ENCODE data around the gene ABT1. TPM values are rescaled to one million over a fixed set of nuclear protein-coding genes. Genes with fewer than 3 reads are reported as not detected.

The ABT1 gene
- total RNA-seq, 4 donors from 2014 or later = 13.3 to 18.2 (median 16.1) TPM

DNA sequence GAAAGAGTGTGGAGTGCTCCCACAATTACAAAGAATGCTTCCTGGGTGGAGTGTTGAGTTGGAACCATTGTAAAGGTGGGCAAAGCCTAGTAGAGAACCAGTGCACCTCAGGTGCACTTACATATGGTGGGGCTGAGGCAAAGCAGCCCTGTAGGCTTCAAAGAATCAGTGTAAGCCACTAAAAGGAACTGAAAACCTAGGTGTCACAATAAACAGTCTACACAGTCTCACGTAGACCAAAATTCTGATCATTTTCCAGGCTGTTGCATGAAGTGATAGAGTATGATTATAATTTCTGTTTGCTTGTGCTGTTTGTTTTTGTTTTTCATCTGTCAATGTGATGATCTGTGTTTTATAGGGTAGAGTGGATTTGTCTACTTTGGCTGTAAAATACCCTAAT lies 2.8 kb downstream of the ABT1 start:
- H3K9me3 ChIP-seq = no peaks in the 10 kb centered on the region
- H3K4me3 ChIP-seq = no peak overlapping the region
- 52% methylated on average over 1 of the region's 1 CpG for WGBS
- intact Hi-C loops (cut with DNase I) = loop anchor here (5.0 kb wide), 1 partner anchor 422 kb away; no protein-coding TSS in a partner anchor
- DNase-seq (ENCODE audit: extremely low spot score) = no peak
- peaks cover 0 to 4% (median under 1%) of the 10 kb centered on the region in 4 donors for H3K27me3 ChIP-seq
- no peak overlapping the region for H3K27ac ChIP-seq (replicated peaks in 1 of 4)
- peaks cover 13 to 30% (median 25%) of the 10 kb centered on the region in 4 donors for H3K4me1 ChIP-seq
- TF ChIP-seq EP300 (IDR thresholded peaks at IDR 0.05) (no peak), POLR2AphosphoS5 (IDR thresholded peaks at IDR 0.05) (no peak), POLR2A (IDR thresholded peaks at IDR 0.05; ENCODE audit: low read depth) (no peak)
- TF ChIP-seq, protein P1, sequence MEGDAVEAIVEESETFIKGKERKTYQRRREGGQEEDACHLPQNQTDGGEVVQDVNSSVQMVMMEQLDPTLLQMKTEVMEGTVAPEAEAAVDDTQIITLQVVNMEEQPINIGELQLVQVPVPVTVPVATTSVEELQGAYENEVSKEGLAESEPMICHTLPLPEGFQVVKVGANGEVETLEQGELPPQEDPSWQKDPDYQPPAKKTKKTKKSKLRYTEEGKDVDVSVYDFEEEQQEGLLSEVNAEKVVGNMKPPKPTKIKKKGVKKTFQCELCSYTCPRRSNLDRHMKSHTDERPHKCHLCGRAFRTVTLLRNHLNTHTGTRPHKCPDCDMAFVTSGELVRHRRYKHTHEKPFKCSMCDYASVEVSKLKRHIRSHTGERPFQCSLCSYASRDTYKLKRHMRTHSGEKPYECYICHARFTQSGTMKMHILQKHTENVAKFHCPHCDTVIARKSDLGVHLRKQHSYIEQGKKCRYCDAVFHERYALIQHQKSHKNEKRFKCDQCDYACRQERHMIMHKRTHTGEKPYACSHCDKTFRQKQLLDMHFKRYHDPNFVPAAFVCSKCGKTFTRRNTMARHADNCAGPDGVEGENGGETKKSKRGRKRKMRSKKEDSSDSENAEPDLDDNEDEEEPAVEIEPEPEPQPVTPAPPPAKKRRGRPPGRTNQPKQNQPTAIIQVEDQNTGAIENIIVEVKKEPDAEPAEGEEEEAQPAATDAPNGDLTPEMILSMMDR (IDR thresholded peaks at IDR 0.05) = no peak
- H3K36me3 ChIP-seq = peaks cover 8 to 29% (median 24%) of the 10 kb centered on the region in 4 donors

DNA sequence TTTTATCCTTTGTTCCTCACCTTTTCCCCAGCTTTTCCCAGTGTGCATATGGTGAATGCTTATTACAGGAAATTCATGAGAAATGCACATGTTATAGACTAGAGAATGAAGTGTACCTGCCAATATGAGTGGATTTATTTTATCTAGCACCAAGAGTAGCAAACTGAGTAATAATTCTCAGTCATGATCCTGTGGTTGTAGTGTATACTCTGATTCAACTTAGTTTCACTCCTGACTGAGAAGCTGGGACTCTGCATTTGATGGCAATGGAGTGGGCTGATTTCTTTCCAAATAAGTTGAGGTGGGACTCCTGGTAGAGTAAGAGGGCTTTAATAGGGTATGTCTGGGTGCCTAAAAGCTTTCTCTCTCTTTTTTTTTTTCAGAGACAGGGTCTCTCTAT lies 4.0 kb downstream of the ABT1 start:
- intact Hi-C loops (cut with DNase I) = no loop called here
- DNase-seq (ENCODE audit: extremely low spot score) = no peak
- no peaks in the 10 kb centered on the region for H3K9me3 ChIP-seq
- H3K27ac ChIP-seq (replicated peaks in 1 of 4) = no peak overlapping the region
- H3K4me1 ChIP-seq = peaks cover 7 to 20% (median 14%) of the 10 kb centered on the region in 4 donors
- peaks cover 8 to 29% (median 24%) of the 10 kb centered on the region in 4 donors for H3K36me3 ChIP-seq
- no peak for TF ChIP-seq EP300 (IDR thresholded peaks at IDR 0.05)
- no peaks in the 10 kb centered on the region for H3K27me3 ChIP-seq
- H3K4me3 ChIP-seq = no peak overlapping the region

- WGBS = 85% methylated on average over 3 of the region's 3 CpGs
- DNase-seq (ENCODE audit: extremely low spot score) = no peak
- Histone ChIP-seq H3K27ac (replicated peaks in 1 of 4) (no peak overlapping the region), H3K27me3 (no peaks in the 10 kb centered on the region), H3K4me3 (no peak overlapping the region), H3K36me3 (peaks cover 8 to 29% (median 24%) of the 10 kb centered on the region in 4 donors), H3K4me1 (peaks cover 7 to 16% (median 11%) of the 10 kb centered on the region in 4 donors), H3K9me3 (no peaks in the 10 kb centered on the region)
- intact Hi-C loops (cut with DNase I) = no loop called here
- TF ChIP-seq POLR2AphosphoS5 (IDR thresholded peaks at IDR 0.05) = no peak
- TF ChIP-seq, protein P1 (IDR thresholded peaks at IDR 0.05) = no peak
- no peak for TF ChIP-seq POLR2A (IDR thresholded peaks at IDR 0.05; ENCODE audit: low read depth)
- TF ChIP-seq EP300 (IDR thresholded peaks at IDR 0.05) = no peak
Measured at GRCh38 chr6:26602262-26602661, 5.5 kb downstream of the ABT1 start.

DNA sequence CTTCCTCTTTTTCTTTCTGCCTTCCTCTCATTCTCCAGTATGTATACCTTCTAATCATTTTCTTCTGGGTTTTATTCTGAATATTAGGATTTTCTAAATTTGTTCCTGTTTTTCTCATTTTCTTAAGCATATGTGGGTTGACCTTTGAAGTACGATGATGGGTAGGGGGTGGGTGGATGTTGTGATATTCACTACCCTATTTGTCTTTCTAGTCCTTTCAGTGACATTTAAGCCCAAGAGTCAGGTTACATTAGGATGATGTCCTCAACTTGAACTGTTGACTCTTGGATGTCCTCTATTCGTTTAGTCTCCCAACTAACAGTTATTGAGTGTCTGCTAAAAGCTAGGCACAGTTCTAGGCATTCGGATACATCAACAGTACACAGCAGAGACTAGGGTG lies 7.3 kb downstream of the ABT1 start:
- H3K27me3 ChIP-seq = no peaks in the 10 kb centered on the region
- DNase-seq (ENCODE audit: extremely low spot score) = no peak
- peaks cover 0 to 16% (median 12%) of the 10 kb centered on the region in 4 donors for H3K36me3 ChIP-seq
- TF ChIP-seq POLR2A (IDR thresholded peaks at IDR 0.05; ENCODE audit: low read depth) (no peak), EP300 (IDR thresholded peaks at IDR 0.05) (no peak), POLR2AphosphoS5 (IDR thresholded peaks at IDR 0.05) (no peak)
- TF ChIP-seq, protein P1 (IDR thresholded peaks at IDR 0.05) = no peak
- H3K4me1 ChIP-seq = no peaks in the 10 kb centered on the region
- no peak overlapping the region for H3K27ac ChIP-seq (replicated peaks in 1 of 4)
- no peak overlapping the region for H3K4me3 ChIP-seq
- intact Hi-C loops (cut with DNase I) = no loop called here
- 72% methylated on average over 3 of the region's 3 CpGs for WGBS
- H3K9me3 ChIP-seq = no peaks in the 10 kb centered on the region

- Histone ChIP-seq H3K36me3 (peaks cover 0 to 8% (median 4%) of the 10 kb centered on the region in 4 donors), H3K4me3 (no peak overlapping the region), H3K9me3 (no peaks in the 10 kb centered on the region), H3K27me3 (no peaks in the 10 kb centered on the region), H3K27ac (replicated peaks in 1 of 4) (no peak overlapping the region), H3K4me1 (no peaks in the 10 kb centered on the region)
- intact Hi-C loops (cut with DNase I) = loop anchor here (5.0 kb wide), 1 partner anchor 473 kb away; no protein-coding TSS in a partner anchor
- TF ChIP-seq POLR2AphosphoS5 (IDR thresholded peaks at IDR 0.05) (no peak), EP300 (IDR thresholded peaks at IDR 0.05) (no peak), POLR2A (IDR thresholded peaks at IDR 0.05; ENCODE audit: low read depth) (no peak)
- TF ChIP-seq, protein P1 (IDR thresholded peaks at IDR 0.05) = no peak
- 78% methylated on average over 3 of the region's 3 CpGs for WGBS
- no peak for DNase-seq (ENCODE audit: extremely low spot score)
Measured at GRCh38 chr6:26604797-26605196, 8.0 kb downstream of the ABT1 start.
